Esophagus muscularis mucosa (tissue), 3 donors: ENCODE data around the gene CTRL.

Experiments used
- EP300 ChIP-seq: sonication (generic); formaldehyde crosslinking; IDR thresholded peaks from one replicate; pipeline ENCODE4 v1.6.1; 2017; ENCODE audit warnings: antibody characterized with exemption
- TF ChIP-seq, protein P1 (sequence below), 3 experiments: fragments of 200-600 bp in 2 of 3; fragments of 450-650 bp in 1 of 3; sonication (generic) in 2 of 3; IDR thresholded peaks; one replicate each; pipeline ENCODE4 v1.5.1; 2017 to 2019; ENCODE audit warnings: antibody characterized with exemption in 3 of 3, mild to moderate bottlenecking in 2 of 3, moderate library complexity in 1 of 3

- TF ChIP-seq, protein P1, sequence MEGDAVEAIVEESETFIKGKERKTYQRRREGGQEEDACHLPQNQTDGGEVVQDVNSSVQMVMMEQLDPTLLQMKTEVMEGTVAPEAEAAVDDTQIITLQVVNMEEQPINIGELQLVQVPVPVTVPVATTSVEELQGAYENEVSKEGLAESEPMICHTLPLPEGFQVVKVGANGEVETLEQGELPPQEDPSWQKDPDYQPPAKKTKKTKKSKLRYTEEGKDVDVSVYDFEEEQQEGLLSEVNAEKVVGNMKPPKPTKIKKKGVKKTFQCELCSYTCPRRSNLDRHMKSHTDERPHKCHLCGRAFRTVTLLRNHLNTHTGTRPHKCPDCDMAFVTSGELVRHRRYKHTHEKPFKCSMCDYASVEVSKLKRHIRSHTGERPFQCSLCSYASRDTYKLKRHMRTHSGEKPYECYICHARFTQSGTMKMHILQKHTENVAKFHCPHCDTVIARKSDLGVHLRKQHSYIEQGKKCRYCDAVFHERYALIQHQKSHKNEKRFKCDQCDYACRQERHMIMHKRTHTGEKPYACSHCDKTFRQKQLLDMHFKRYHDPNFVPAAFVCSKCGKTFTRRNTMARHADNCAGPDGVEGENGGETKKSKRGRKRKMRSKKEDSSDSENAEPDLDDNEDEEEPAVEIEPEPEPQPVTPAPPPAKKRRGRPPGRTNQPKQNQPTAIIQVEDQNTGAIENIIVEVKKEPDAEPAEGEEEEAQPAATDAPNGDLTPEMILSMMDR (IDR thresholded peaks at IDR 0.05), result no peak
- no peak for TF ChIP-seq EP300
Observed at GRCh38 chr16:67886387-67886786, 45.3 kb downstream of the CTRL start.
